ENCODE results near the gene ZBTB7C.

Gene ZBTB7C

GRCh38 chr18:47985866-47986265 is 423.3 kb downstream of the ZBTB7C start:
- no peaks in the 10 kb centered on the region for H3K36me3 ChIP-seq (ENCODE audit: insufficient read depth, insufficient read length, low read length)
- H3K4me1 ChIP-seq (ENCODE audit: insufficient read depth, insufficient read length) = peaks cover 4% of the 10 kb centered on the region
- TF ChIP-seq YY1 (IDR thresholded peaks at IDR 0.05; ENCODE audit: insufficient read depth, insufficient read length) = no peak
- TF ChIP-seq SUZ12 (IDR thresholded peaks at IDR 0.05; ENCODE audit: extremely low read depth, insufficient read depth, insufficient read length) = no peak
- no peak for TF ChIP-seq ZNF274 (IDR thresholded peaks at IDR 0.05; ENCODE audit: low read depth, low read length)
- H3K9me3 ChIP-seq (ENCODE audit: insufficient read depth, low read length) = peaks cover 9% of the 10 kb centered on the region; the same call in 1 of the 2 replicates
- no peaks in the 10 kb centered on the region for H3K27me3 ChIP-seq (ENCODE audit: insufficient read depth, insufficient read length)
- no peak for DNase-seq (ENCODE audit: low read depth, low spot score)
- H3K9ac ChIP-seq (ENCODE audit: insufficient read length, low read depth) = no peak overlapping the region
- no peak overlapping the region for H3K4me3 ChIP-seq (ENCODE audit: insufficient read length, low read depth)

- Histone ChIP-seq H3K4me1 (ENCODE audit: insufficient read depth, insufficient read length) (peaks cover 4% of the 10 kb centered on the region), H3K36me3 (ENCODE audit: insufficient read depth, insufficient read length, low read length) (no peaks in the 10 kb centered on the region), H3K9ac (ENCODE audit: insufficient read length, low read depth) (no peak overlapping the region), H3K9me3 (ENCODE audit: insufficient read depth, low read length) (peaks cover 9% of the 10 kb centered on the region; the same call in 1 of the 2 replicates), H3K4me3 (ENCODE audit: insufficient read length, low read depth) (no peak overlapping the region), H3K27me3 (ENCODE audit: insufficient read depth, insufficient read length) (no peaks in the 10 kb centered on the region)
- no peak for DNase-seq (ENCODE audit: low read depth, low spot score)
- TF ChIP-seq ZNF274 (IDR thresholded peaks at IDR 0.05; ENCODE audit: low read depth, low read length) (no peak), YY1 (IDR thresholded peaks at IDR 0.05; ENCODE audit: insufficient read depth, insufficient read length) (no peak), SUZ12 (IDR thresholded peaks at IDR 0.05; ENCODE audit: extremely low read depth, insufficient read depth, insufficient read length) (no peak)
These were observed 424.2 kb downstream of the ZBTB7C start for GRCh38 chr18:47984991-47985390.

- H3K36me3 ChIP-seq (ENCODE audit: insufficient read depth, insufficient read length, low read length) = no peaks in the 10 kb centered on the region
- H3K9ac ChIP-seq (ENCODE audit: insufficient read length, low read depth) = no peak overlapping the region
- DNase-seq (ENCODE audit: low read depth, low spot score) = no peak
- no peaks in the 10 kb centered on the region for H3K4me1 ChIP-seq (ENCODE audit: insufficient read depth, insufficient read length)
- peaks cover 9% of the 10 kb centered on the region; the same call in 1 of the 2 replicates for H3K9me3 ChIP-seq (ENCODE audit: insufficient read depth, low read length)
- no peaks in the 10 kb centered on the region for H3K27me3 ChIP-seq (ENCODE audit: insufficient read depth, insufficient read length)
- TF ChIP-seq YY1 (IDR thresholded peaks at IDR 0.05; ENCODE audit: insufficient read depth, insufficient read length) (no peak), ZNF274 (IDR thresholded peaks at IDR 0.05; ENCODE audit: low read depth, low read length) (no peak), SUZ12 (IDR thresholded peaks at IDR 0.05; ENCODE audit: extremely low read depth, insufficient read depth, insufficient read length) (no peak)
- H3K4me3 ChIP-seq (ENCODE audit: insufficient read length, low read depth) = no peak overlapping the region
These were observed 425.2 kb downstream of the ZBTB7C start for GRCh38 chr18:47983946-47984345.

GRCh38 chr18:47983055-47983454 is 426.1 kb downstream of the ZBTB7C start:
- Histone ChIP-seq H3K9ac (ENCODE audit: insufficient read length, low read depth) (no peak overlapping the region), H3K4me1 (ENCODE audit: insufficient read depth, insufficient read length) (no peaks in the 10 kb centered on the region), H3K27me3 (ENCODE audit: insufficient read depth, insufficient read length) (no peaks in the 10 kb centered on the region), H3K36me3 (ENCODE audit: insufficient read depth, insufficient read length, low read length) (no peaks in the 10 kb centered on the region), H3K9me3 (ENCODE audit: insufficient read depth, low read length) (peaks cover 9% of the 10 kb centered on the region; the same call in 1 of the 2 replicates), H3K4me3 (ENCODE audit: insufficient read length, low read depth) (no peak overlapping the region)
- TF ChIP-seq YY1 (IDR thresholded peaks at IDR 0.05; ENCODE audit: insufficient read depth, insufficient read length) (no peak), SUZ12 (IDR thresholded peaks at IDR 0.05; ENCODE audit: extremely low read depth, insufficient read depth, insufficient read length) (no peak), ZNF274 (IDR thresholded peaks at IDR 0.05; ENCODE audit: low read depth, low read length) (no peak)
- no peak for DNase-seq (ENCODE audit: low read depth, low spot score)

- no peak overlapping the region for H3K9ac ChIP-seq (ENCODE audit: insufficient read length, low read depth)
- TF ChIP-seq SUZ12 (IDR thresholded peaks at IDR 0.05; ENCODE audit: extremely low read depth, insufficient read depth, insufficient read length) (no peak), ZNF274 (IDR thresholded peaks at IDR 0.05; ENCODE audit: low read depth, low read length) (no peak), YY1 (IDR thresholded peaks at IDR 0.05; ENCODE audit: insufficient read depth, insufficient read length) (no peak)
- no peaks in the 10 kb centered on the region for H3K4me1 ChIP-seq (ENCODE audit: insufficient read depth, insufficient read length)
These were observed 427.4 kb downstream of the ZBTB7C start for GRCh38 chr18:47981830-47982229.

GRCh38 chr18:47981320-47981719 is 427.9 kb downstream of the ZBTB7C start:
- no peak overlapping the region for H3K4me3 ChIP-seq (ENCODE audit: insufficient read length, low read depth)
- no peaks in the 10 kb centered on the region for H3K4me1 ChIP-seq (ENCODE audit: insufficient read depth, insufficient read length)

More at GRCh38 chr18:47981830-47982229, 427.4 kb downstream of the ZBTB7C start:
- Histone ChIP-seq H3K27me3 (ENCODE audit: insufficient read depth, insufficient read length) (no peaks in the 10 kb centered on the region), H3K36me3 (ENCODE audit: insufficient read depth, insufficient read length, low read length) (no peaks in the 10 kb centered on the region), H3K9me3 (ENCODE audit: insufficient read depth, low read length) (peaks cover 9% of the 10 kb centered on the region; the same call in 1 of the 2 replicates), H3K4me3 (ENCODE audit: insufficient read length, low read depth) (no peak overlapping the region)
- no peak for DNase-seq (ENCODE audit: low read depth, low spot score)

GRCh38 chr18:47979611-47980200 is 429.5 kb downstream of the ZBTB7C start:
- TF ChIP-seq ZNF274 (IDR thresholded peaks at IDR 0.05; ENCODE audit: low read depth, low read length) (no peak), YY1 (IDR thresholded peaks at IDR 0.05; ENCODE audit: insufficient read depth, insufficient read length) (no peak), SUZ12 (IDR thresholded peaks at IDR 0.05; ENCODE audit: extremely low read depth, insufficient read depth, insufficient read length) (no peak)

More at GRCh38 chr18:47981320-47981719, 427.9 kb downstream of the ZBTB7C start:
- DNase-seq (ENCODE audit: low read depth, low spot score) = no peak
- Histone ChIP-seq H3K36me3 (ENCODE audit: insufficient read depth, insufficient read length, low read length) (no peaks in the 10 kb centered on the region), H3K9ac (ENCODE audit: insufficient read length, low read depth) (no peak overlapping the region), H3K27me3 (ENCODE audit: insufficient read depth, insufficient read length) (no peaks in the 10 kb centered on the region), H3K9me3 (ENCODE audit: insufficient read depth, low read length) (peaks cover 9% of the 10 kb centered on the region; the same call in 1 of the 2 replicates)
- no peak for TF ChIP-seq SUZ12 (IDR thresholded peaks at IDR 0.05; ENCODE audit: extremely low read depth, insufficient read depth, insufficient read length)
- no peak for TF ChIP-seq ZNF274 (IDR thresholded peaks at IDR 0.05; ENCODE audit: low read depth, low read length)
- TF ChIP-seq YY1 (IDR thresholded peaks at IDR 0.05; ENCODE audit: insufficient read depth, insufficient read length) = no peak

More at GRCh38 chr18:47979611-47980200, 429.5 kb downstream of the ZBTB7C start:
- Histone ChIP-seq H3K4me3 (ENCODE audit: insufficient read length, low read depth) (no peak overlapping the region), H3K9ac (ENCODE audit: insufficient read length, low read depth) (no peak overlapping the region), H3K36me3 (ENCODE audit: insufficient read depth, insufficient read length, low read length) (no peaks in the 10 kb centered on the region), H3K4me1 (ENCODE audit: insufficient read depth, insufficient read length) (no peaks in the 10 kb centered on the region), H3K27me3 (ENCODE audit: insufficient read depth, insufficient read length) (no peaks in the 10 kb centered on the region), H3K9me3 (ENCODE audit: insufficient read depth, low read length) (peaks cover 8% of the 10 kb centered on the region; the same call in 1 of the 2 replicates)
- DNase-seq (ENCODE audit: low read depth, low spot score) = no peak

Data from NT2/D1 (cell line).